Heart left ventricle (tissue), 13 donors: ENCODE results near the gene HHAT.

ENCODE experiments used
- CTCF ChIP-seq, 12 donors: fragments of 200-600 bp; sonication (generic) in 4 of 12; IDR thresholded peaks; one replicate each; pipeline versions ENCODE4 v1.5.0 to v1.8.0; 2018 to 2022; ENCODE audit warnings: antibody characterized with exemption in 12 of 12, mild to moderate bottlenecking in 5 of 12
- POLR2A ChIP-seq, 2 donors: fragments of 450-650 bp; IDR thresholded peaks; one replicate each; pipeline ENCODE4 v1.6.1; 2017; ENCODE audit warnings: antibody characterized with exemption in 2 of 2, mild to moderate bottlenecking in 2 of 2, moderate library complexity in 2 of 2
- donor health status: ischemic (EF 13 %, LVEDD 7.1; RV severe dilation, severe dysfunction).
- donor health status: DM: no; HTN: yes; CAD: no.
- donor health status: DM: no; HTN: no; CAD: no.
- donor health status: ischemic (EF 25% LVEDD 6.9; RV normal size, moderate dysfunction).
- donor health status: ischemic (EF 25% LVEDD 5.7; RV mildly dilated, moderate dysfunction).
- donor health status: ischemic (EF 35%, LVEDD 5.7; RV mildly dilated, moderate dysfunction).
- donor health status: nonischemic (EF 11% LVEDD 7.7; RV severe dilation, severe dysfunction).
- donor health status: DM: yes; HTN: yes; CAD: no.
- donor health status: PGD.
- donor health status: ischemic (EF 29% LVEDD 5.4; RV normal size, mild dysfunction).
- donor health status: nonischemic (EF 23%, LVEDD 6.1; RV moderate dilation, normal function).

DNA sequence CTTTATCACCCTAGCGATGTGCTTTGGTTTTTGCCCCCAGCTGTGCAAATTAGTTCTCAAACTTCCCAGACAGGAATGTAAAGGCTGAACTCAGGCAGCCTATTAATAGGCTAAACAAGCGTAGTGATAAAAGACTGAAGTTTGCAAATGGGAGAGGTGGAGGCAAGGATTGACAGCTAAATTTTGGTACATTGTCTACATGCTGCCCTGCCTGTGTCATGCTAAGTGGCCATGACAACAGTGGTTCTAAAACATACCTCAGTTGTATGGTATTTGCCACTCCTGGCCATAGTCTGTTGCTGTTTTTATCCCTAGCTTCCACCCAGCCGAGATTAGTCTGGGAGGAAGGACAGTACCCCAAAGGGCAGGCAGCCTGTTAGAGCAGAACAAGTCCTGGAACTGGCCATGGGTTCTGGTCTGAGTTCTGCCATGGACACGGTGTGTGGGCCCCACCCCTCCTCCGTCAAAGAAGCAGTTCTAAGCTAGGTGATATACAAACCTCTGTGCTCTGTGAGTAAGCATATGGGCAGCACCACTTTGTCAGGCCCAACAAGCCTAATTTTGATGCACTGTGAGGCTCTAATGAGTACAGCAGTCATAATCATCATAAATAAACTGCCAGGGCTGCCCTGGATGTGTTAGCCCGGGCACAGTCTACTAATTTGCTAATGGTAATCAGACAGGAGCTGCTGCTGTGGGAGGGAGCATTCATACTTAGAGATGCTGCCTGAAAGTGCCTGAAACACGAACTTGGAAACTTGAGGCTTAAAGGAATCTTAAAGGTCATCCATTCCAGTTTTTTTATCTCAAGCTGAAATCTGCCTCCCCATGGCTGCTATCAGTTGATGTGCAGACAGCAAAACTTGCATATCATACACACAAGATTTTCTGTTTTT lies 177.1 kb downstream of the HHAT start:
- TF ChIP-seq POLR2A (IDR thresholded peaks at IDR 0.05) = no peak
- TF ChIP-seq CTCF (IDR thresholded peaks at IDR 0.05) = no peak
